H9 (cell line): Measurements from ENCODE around the gene PNPLA7. TPM values are rescaled to one million over a fixed set of nuclear protein-coding genes. Genes with fewer than 3 reads are reported as not detected.

ENCODE experiments used
- DNase-seq: peaks from one replicate; pipeline ENCODE4 v3.0.0-alpha.2; 2017
- H2AFZ ChIP-seq: one replicate; pipeline ENCODE4 v1.6.1; 2013; ENCODE audit warnings: mild to moderate bottlenecking, low read length, control low read depth, moderate library complexity
- H2AK5ac ChIP-seq: 2 replicates; pipeline ENCODE4 v1.6.1; 2013; ENCODE audit warnings: low read length, control low read depth, mixed read lengths; ENCODE audit not compliant: insufficient read length
- H2BK120ac ChIP-seq: one replicate; pipeline ENCODE4 v1.6.1; 2013; ENCODE audit warnings: low read depth, mild to moderate bottlenecking, low read length, control low read depth, inconsistent platforms; ENCODE audit not compliant: poor library complexity, severe bottlenecking
- H2BK12ac ChIP-seq: 2 replicates; pipeline ENCODE4 v1.6.1; 2013; ENCODE audit warnings: low read length, control low read depth, mixed read lengths, low read depth; ENCODE audit not compliant: insufficient read length
- H2BK15ac ChIP-seq: 2 replicates; pipeline ENCODE4 v1.6.1; 2013; ENCODE audit warnings: low read depth, low read length, control low read depth
- H2BK20ac ChIP-seq: one replicate; pipeline ENCODE4 v1.6.1; 2013; ENCODE audit warnings: low read depth, mild to moderate bottlenecking, low read length, control low read depth, inconsistent platforms; ENCODE audit not compliant: poor library complexity, severe bottlenecking
- H2BK5ac ChIP-seq: 2 replicates; pipeline ENCODE4 v1.6.1; 2013; ENCODE audit warnings: low read length, control low read depth, mixed read lengths; ENCODE audit not compliant: insufficient read length
- H3K14ac ChIP-seq: 2 replicates; pipeline ENCODE4 v1.6.1; 2013; ENCODE audit warnings: low read length, control low read depth; ENCODE audit not compliant: insufficient read depth
- H3K18ac ChIP-seq: 2 replicates; pipeline ENCODE4 v1.6.1; 2013; ENCODE audit warnings: low read depth, mild to moderate bottlenecking, mixed read lengths, low read length, control low read depth; ENCODE audit not compliant: insufficient read length
- H3K23ac ChIP-seq: 2 replicates; pipeline ENCODE4 v1.6.1; 2013; ENCODE audit warnings: low read length, control low read depth, mixed read lengths, low read depth; ENCODE audit not compliant: insufficient read length
- H3K23me2 ChIP-seq: 2 replicates; pipeline ENCODE4 v1.6.1; 2013; ENCODE audit warnings: low read depth, mild to moderate bottlenecking, mixed read lengths, low read length, control low read depth; ENCODE audit not compliant: insufficient read length, poor library complexity, severe bottlenecking
- H3K27ac ChIP-seq: 2 replicates; pipeline ENCODE4 v1.5.1; 2013; ENCODE audit warnings: low read length, control low read depth, mixed read lengths, low read depth; ENCODE audit not compliant: insufficient read length
- H3K27me3 ChIP-seq: 2 replicates; pipeline ENCODE4 v1.6.1; 2013; ENCODE audit warnings: low read length, control low read depth, inconsistent platforms; ENCODE audit not compliant: insufficient read depth
- H3K4ac ChIP-seq: 2 replicates; pipeline ENCODE4 v1.6.1; 2013; ENCODE audit warnings: low read depth, mild to moderate bottlenecking, control low read depth, inconsistent platforms, low read length, moderate library complexity
- H3K4me1 ChIP-seq: 2 replicates; pipeline ENCODE4 v1.6.1; 2013; ENCODE audit warnings: low read length, control low read depth, inconsistent platforms; ENCODE audit not compliant: insufficient read depth
- H3K4me2 ChIP-seq: 2 replicates; pipeline ENCODE4 v1.6.1; 2013; ENCODE audit warnings: low read length, control low read depth, mixed read lengths; ENCODE audit not compliant: insufficient read length, insufficient read depth
- H3K56ac ChIP-seq: 2 replicates; pipeline ENCODE4 v1.6.1; 2013; ENCODE audit warnings: low read depth, mild to moderate bottlenecking, mixed read lengths, low read length, control low read depth; ENCODE audit not compliant: insufficient read length
- H3K79me1 ChIP-seq: 2 replicates; pipeline ENCODE4 v1.6.1; 2013; ENCODE audit warnings: low read depth, mild to moderate bottlenecking, moderate library complexity, low read length, control low read depth, inconsistent platforms; ENCODE audit not compliant: insufficient read depth, poor library complexity, severe bottlenecking
- H3K79me2 ChIP-seq: 2 replicates; pipeline ENCODE4 v1.6.1; 2013; ENCODE audit warnings: low read length, control low read depth, inconsistent platforms; ENCODE audit not compliant: insufficient read depth
- H3K9ac ChIP-seq: 2 replicates; pipeline ENCODE4 v1.6.1; 2013; ENCODE audit warnings: low read length, control low read depth, mixed read lengths; ENCODE audit not compliant: insufficient read length; ENCODE audit errors: extremely low read depth
- H3K9me3 ChIP-seq: one replicate; pipeline ENCODE4 v1.6.1; 2013; ENCODE audit warnings: low read depth, low read length, inconsistent platforms; ENCODE audit not compliant: control insufficient read depth
- H3T11ph ChIP-seq: one replicate; pipeline ENCODE4 v1.6.1; 2013; ENCODE audit warnings: mild to moderate bottlenecking, low read length, control low read depth, inconsistent platforms
- H4K20me1 ChIP-seq: one replicate; pipeline ENCODE4 v1.6.1; 2013; ENCODE audit not compliant: control insufficient read depth, insufficient read length, insufficient read depth
- H4K5ac ChIP-seq: 2 replicates; pipeline ENCODE4 v1.6.1; 2013; ENCODE audit warnings: low read depth, mild to moderate bottlenecking, mixed read lengths, low read length, control low read depth; ENCODE audit not compliant: insufficient read length
- H4K8ac ChIP-seq: replicated peaks from 2 replicates; pipeline ENCODE4 v1.6.1; 2013; ENCODE audit warnings: low read length, control low read depth, mixed read lengths, low read depth; ENCODE audit not compliant: insufficient read length
- H4K91ac ChIP-seq: 2 replicates; pipeline ENCODE4 v1.6.1; 2013; ENCODE audit warnings: low read depth, mild to moderate bottlenecking, moderate library complexity, mixed read lengths, low read length, control low read depth; ENCODE audit not compliant: insufficient read length
- H3K27ac Mint-ChIP-seq, 3 experiments: 2 replicates in 2 of 3; 3 replicates in 1 of 3; pipeline ENCODE4 v1.8.0; 2020 to 2021; ENCODE audit warnings: mixed read lengths in 3 of 3, mild to moderate bottlenecking in 1 of 3, moderate library complexity in 1 of 3
- H3K27me3 Mint-ChIP-seq: 2 replicates; pipeline ENCODE4 v1.8.0; 2021; ENCODE audit warnings: low read depth, mild to moderate bottlenecking, moderate library complexity, mixed read lengths
- H3K36me3 Mint-ChIP-seq, 3 experiments: 2 replicates in 2 of 3; 3 replicates in 1 of 3; pipeline ENCODE4 v1.8.0; 2020 to 2021; ENCODE audit warnings: low read depth in 3 of 3, mixed read lengths in 3 of 3; ENCODE audit not compliant: insufficient read depth in 1 of 3
- H3K4me1 Mint-ChIP-seq, 2 experiments: 2 replicates each; pipeline ENCODE4 v1.8.0; 2020; ENCODE audit warnings: mixed read lengths in 2 of 2
- H3K4me3 Mint-ChIP-seq, 2 experiments: 2 replicates in 1 of 2; 3 replicates in 1 of 2; pipeline ENCODE4 v1.8.0; 2020 to 2021; ENCODE audit warnings: mild to moderate bottlenecking in 2 of 2, mixed read lengths in 2 of 2, moderate library complexity in 1 of 2
- H3K9me3 Mint-ChIP-seq, 2 experiments: 2 replicates in 1 of 2; 3 replicates in 1 of 2; pipeline ENCODE4 v1.8.0; 2020; ENCODE audit warnings: mild to moderate bottlenecking in 2 of 2, mixed read lengths in 2 of 2, moderate library complexity in 1 of 2
- WGBS: extraction: QIAGEN DNeasy Blood & Tissue Kit; methylation state at CpG from one replicate; pipeline ENCODE4 v1.1.7; 2013; ENCODE audit warnings: missing lambda C conversion rate, low lambda C conversion rate, mixed read lengths; ENCODE audit not compliant: insufficient read length; ENCODE audit errors: extremely low coverage; 5-methylcytosine and 5-hydroxymethylcytosine counted together
- total RNA-seq: library from RNA; stranded (reverse); gene quantifications from 2 replicates; pipeline ENCODE4 v1.2.1, GENCODE V29; 2021
- TF ChIP-seq, protein P1 (sequence below): fragments of 200-600 bp; sonication (generic); conservative IDR thresholded peaks from 3 replicates; pipeline ENCODE4 v1.8.0; 2021; ENCODE audit warnings: antibody characterized with exemption, mild to moderate bottlenecking

Gene PNPLA7
- total RNA-seq, 1 experiment from 2014 or later: 1.8 TPM

- Histone ChIP-seq H3K9ac (no peak overlapping the region), H2BK12ac (no peak overlapping the region), H3K23ac (no peak overlapping the region), H2BK15ac (no peak overlapping the region), H3K79me2 (no peaks in the 10 kb centered on the region), H4K8ac (no peak overlapping the region), H2BK120ac (no peak overlapping the region), H4K20me1 (no peaks in the 10 kb centered on the region), H2AK5ac (no peak overlapping the region), H3T11ph (no peak overlapping the region), H3K23me2 (no peaks in the 10 kb centered on the region), H3K79me1 (no peaks in the 10 kb centered on the region), H3K27ac (no peak overlapping the region), H3K18ac (no peak overlapping the region), H2BK5ac (no peak overlapping the region), H2BK20ac (no peak overlapping the region), H3K14ac (no peak overlapping the region), H3K4me2 (no peak overlapping the region), H3K4ac (no peak overlapping the region), H4K5ac (no peak overlapping the region), H3K9me3 (no peaks in the 10 kb centered on the region), H3K4me1 (no peaks in the 10 kb centered on the region), H3K27me3 (no peaks in the 10 kb centered on the region), H4K91ac (no peak overlapping the region), H3K56ac (no peak overlapping the region), H2AFZ (no peak overlapping the region)
- Mint-ChIP-seq H3K4me3 (no peak overlapping the region), H3K4me1 (no peaks in the 10 kb centered on the region; a peak in 1 of 4 replicates), H3K9me3 (peaks cover 0 to 9% of the 10 kb centered on the region in 2 experiments; a peak in 3 of 5 replicates), H3K27ac (peak overlapping the region in 1 of 3 experiments; percentile 40; a peak in 1 of 7 replicates), H3K27me3 (no peaks in the 10 kb centered on the region; the same call in 1 of the 2 replicates), H3K36me3 (no peaks in the 10 kb centered on the region)
- no peak for DNase-seq
- TF ChIP-seq, protein P1, sequence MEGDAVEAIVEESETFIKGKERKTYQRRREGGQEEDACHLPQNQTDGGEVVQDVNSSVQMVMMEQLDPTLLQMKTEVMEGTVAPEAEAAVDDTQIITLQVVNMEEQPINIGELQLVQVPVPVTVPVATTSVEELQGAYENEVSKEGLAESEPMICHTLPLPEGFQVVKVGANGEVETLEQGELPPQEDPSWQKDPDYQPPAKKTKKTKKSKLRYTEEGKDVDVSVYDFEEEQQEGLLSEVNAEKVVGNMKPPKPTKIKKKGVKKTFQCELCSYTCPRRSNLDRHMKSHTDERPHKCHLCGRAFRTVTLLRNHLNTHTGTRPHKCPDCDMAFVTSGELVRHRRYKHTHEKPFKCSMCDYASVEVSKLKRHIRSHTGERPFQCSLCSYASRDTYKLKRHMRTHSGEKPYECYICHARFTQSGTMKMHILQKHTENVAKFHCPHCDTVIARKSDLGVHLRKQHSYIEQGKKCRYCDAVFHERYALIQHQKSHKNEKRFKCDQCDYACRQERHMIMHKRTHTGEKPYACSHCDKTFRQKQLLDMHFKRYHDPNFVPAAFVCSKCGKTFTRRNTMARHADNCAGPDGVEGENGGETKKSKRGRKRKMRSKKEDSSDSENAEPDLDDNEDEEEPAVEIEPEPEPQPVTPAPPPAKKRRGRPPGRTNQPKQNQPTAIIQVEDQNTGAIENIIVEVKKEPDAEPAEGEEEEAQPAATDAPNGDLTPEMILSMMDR: no peak
- no CpG with 5 or more reads among the region's 30 CpGs for WGBS
These were observed 29.4 kb downstream of the PNPLA7 start for GRCh38 chr9:137520614-137521404.
